Esophagus squamous epithelium (tissue), 5 donors: ENCODE data around the gene ABCG4. TPM values are rescaled to one million over a fixed set of nuclear protein-coding genes. Genes with fewer than 3 reads are reported as not detected.

Experiments
- DNase-seq: peaks from one replicate; lab custom pipeline; 2025; lab: John Stamatoyannopoulos, UW
- H3K27ac ChIP-seq, 4 donors: fragments of 200-600 bp; sonication (generic); one replicate each; pipeline ENCODE4 v1.5.1; 2016 to 2019; ENCODE audit warnings: mild to moderate bottlenecking in 1 of 4
- H3K27me3 ChIP-seq, 4 donors: fragments of 200-600 bp; sonication (generic); 1 replicate in 3 of 4; 2 replicates in 1 of 4; pipeline versions ENCODE4 v1.5.1 to v1.6.0; 2017 to 2021; ENCODE audit warnings: antibody characterized with exemption in 1 of 4
- H3K36me3 ChIP-seq, 3 donors: fragments of 200-600 bp; sonication (generic); one replicate each; pipeline ENCODE4 v1.5.1; 2016 to 2019
- H3K4me1 ChIP-seq, 3 donors: fragments of 200-600 bp; sonication (generic); one replicate each; pipeline ENCODE4 v1.5.1; 2017 to 2019
- H3K4me3 ChIP-seq, 4 donors: fragments of 200-600 bp; sonication (generic); 1 replicate in 3 of 4; 2 replicates in 1 of 4; pipeline ENCODE4 v1.5.1; 2016 to 2019; ENCODE audit warnings: mild to moderate bottlenecking in 2 of 4, moderate library complexity in 1 of 4
- H3K9me3 ChIP-seq, 3 donors: fragments of 200-600 bp; sonication (generic); one replicate each; pipeline ENCODE4 v1.5.1; 2016 to 2019
- CTCF ChIP-seq, 6 experiments: fragments of 450-650 bp in 4 of 6; fragments of 200-600 bp in 2 of 6; sonication (generic) in 2 of 6; IDR thresholded peaks; one replicate each; pipeline ENCODE4 v1.5.1; 2016 to 2019; ENCODE audit warnings: antibody characterized with exemption in 6 of 6, mild to moderate bottlenecking in 4 of 6, moderate library complexity in 4 of 6
- POLR2A ChIP-seq, 4 donors: fragments of 450-650 bp; IDR thresholded peaks; one replicate each; pipeline ENCODE4 v1.6.1; 2017; ENCODE audit warnings: antibody characterized with exemption in 4 of 4, mild to moderate bottlenecking in 4 of 4, moderate library complexity in 3 of 4
- WGBS, 2 donors: methylation state at CpG; one replicate each; pipeline ENCODE4 v1.1.5; 2018; 5-methylcytosine and 5-hydroxymethylcytosine counted together
- intact Hi-C: fragments of 100-400 bp; cut with DNase I; formaldehyde crosslinking; loops from one replicate; pipeline ENCODE4 v1.15.0; 2022
- total RNA-seq, 4 donors: library from RNA; depleted of rRNA; stranded (reverse); fragments of >200 nt; gene quantifications; one replicate each; pipeline ENCODE4 v1.1.0, GENCODE V29; 2016
- donor health status: DM: yes; HTN: yes; CAD: no.

Gene ABCG4
- total RNA-seq, 4 donors from 2014 or later: 0.15 to 0.94 (median 0.39) TPM

- Histone ChIP-seq H3K4me1 (peaks cover 8 to 44% (median 15%) of the 10 kb centered on the region in 3 donors), H3K27ac (no peak overlapping the region), H3K36me3 (no peaks in the 10 kb centered on the region), H3K9me3 (no peaks in the 10 kb centered on the region), H3K27me3 (peaks cover 0 to 50% (median 0%) of the 10 kb centered on the region in 4 donors), H3K4me3 (peak overlapping the region; percentile 45 to 80 (median 54))
- intact Hi-C loops: no loop called here
- TF ChIP-seq CTCF (IDR thresholded peaks at IDR 0.05) (no peak), POLR2A (IDR thresholded peaks at IDR 0.05) (no peak)
- DNase-seq: no peak
- WGBS, 2 donors: 2 to 22% methylated on average over 2 to 4 of the region's 16 CpGs
These were observed 183 bp upstream of the ABCG4 start for GRCh38 chr11:119148720-119149017.

- no peak overlapping the region for H3K27ac ChIP-seq
- no peak for DNase-seq
- H3K9me3 ChIP-seq: no peaks in the 10 kb centered on the region
- TF ChIP-seq POLR2A (IDR thresholded peaks at IDR 0.05) (no peak), CTCF (IDR thresholded peaks at IDR 0.05) (no peak)
- peaks cover 0 to 50% (median 0%) of the 10 kb centered on the region in 4 donors for H3K27me3 ChIP-seq
- peaks cover 8 to 37% (median 15%) of the 10 kb centered on the region in 3 donors for H3K4me1 ChIP-seq
- H3K4me3 ChIP-seq: peak overlapping the region; percentile 45 to 80 (median 54)
- WGBS, 2 donors: 20% methylated on average over 1 of the region's 33 CpGs; no CpG with 5 or more reads in 1 of the 2 donors
- intact Hi-C loops: no loop called here
- H3K36me3 ChIP-seq: no peaks in the 10 kb centered on the region
These were observed 979 bp downstream of the ABCG4 start for GRCh38 chr11:119149786-119150275.

- H3K4me3 ChIP-seq: no peak overlapping the region
- no peaks in the 10 kb centered on the region for H3K9me3 ChIP-seq
These were observed 3.2 kb downstream of the ABCG4 start for GRCh38 chr11:119152043-119152442.

GRCh38 chr11:119152604-119153003, 3.8 kb downstream of the ABCG4 start:
- H3K27me3 ChIP-seq: peaks cover 0 to 27% (median 0%) of the 10 kb centered on the region in 4 donors
- H3K36me3 ChIP-seq: no peaks in the 10 kb centered on the region
- H3K4me3 ChIP-seq: no peak overlapping the region
- H3K9me3 ChIP-seq: no peaks in the 10 kb centered on the region
- H3K27ac ChIP-seq: no peak overlapping the region
- no peak for DNase-seq
- WGBS, 2 donors: 87 to 89% methylated on average over 4 of the region's 4 CpGs
- intact Hi-C loops: no loop called here
- TF ChIP-seq CTCF (IDR thresholded peaks at IDR 0.05): no peak
- TF ChIP-seq POLR2A (IDR thresholded peaks at IDR 0.05): no peak
- peaks cover 8 to 34% (median 15%) of the 10 kb centered on the region in 3 donors for H3K4me1 ChIP-seq

More at GRCh38 chr11:119152043-119152442, 3.2 kb downstream of the ABCG4 start:
- Histone ChIP-seq H3K27ac (no peak overlapping the region), H3K4me1 (peaks cover 8 to 34% (median 15%) of the 10 kb centered on the region in 3 donors), H3K27me3 (peaks cover 0 to 31% (median 0%) of the 10 kb centered on the region in 4 donors), H3K36me3 (no peaks in the 10 kb centered on the region)
- TF ChIP-seq POLR2A (IDR thresholded peaks at IDR 0.05): no peak
- no peak for TF ChIP-seq CTCF (IDR thresholded peaks at IDR 0.05)
- intact Hi-C loops: no loop called here
- no peak for DNase-seq
- WGBS, 2 donors: 86 to 89% methylated on average over 5 of the region's 9 CpGs

GRCh38 chr11:119153049-119153818, 4.4 kb downstream of the ABCG4 start:
- peaks cover 8 to 30% (median 15%) of the 10 kb centered on the region in 3 donors for H3K4me1 ChIP-seq
- H3K4me3 ChIP-seq: no peak overlapping the region
- TF ChIP-seq POLR2A (IDR thresholded peaks at IDR 0.05): no peak
- TF ChIP-seq CTCF (IDR thresholded peaks at IDR 0.05): no peak
- no peaks in the 10 kb centered on the region for H3K9me3 ChIP-seq
- H3K36me3 ChIP-seq: no peaks in the 10 kb centered on the region
- DNase-seq: no peak
- H3K27me3 ChIP-seq: peaks cover 0 to 21% (median 0%) of the 10 kb centered on the region in 4 donors
- H3K27ac ChIP-seq: no peak overlapping the region
- 76 to 81% methylated on average over 9 of the region's 9 CpGs for WGBS, 2 donors
- intact Hi-C loops: no loop called here
